Endodermal cell (in vitro differentiated cells): ENCODE data around the gene CEP95. TPM values are rescaled to one million over a fixed set of nuclear protein-coding genes. Genes with fewer than 3 reads are reported as not detected.

Source experiments
- DNase-seq: peaks from one replicate; pipeline ENCODE4 v3.0.0-alpha.2; 2017
- H3K27ac ChIP-seq: 2 replicates; pipeline ENCODE4 v1.5.1; 2013; ENCODE audit warnings: mild to moderate bottlenecking, low read depth, low read length, moderate library complexity
- H3K27me3 ChIP-seq: 2 replicates; pipeline ENCODE4 v1.6.1; 2013; ENCODE audit warnings: mild to moderate bottlenecking, low read length, moderate library complexity; ENCODE audit not compliant: insufficient read depth, control insufficient read depth, poor library complexity, severe bottlenecking
- H3K36me3 ChIP-seq: 2 replicates; pipeline ENCODE4 v1.7.0; 2013; ENCODE audit warnings: mild to moderate bottlenecking, low read length, moderate library complexity; ENCODE audit not compliant: control insufficient read depth, insufficient read depth
- H3K4me1 ChIP-seq: one replicate; pipeline ENCODE4 v1.7.0; 2013; ENCODE audit warnings: low read length; ENCODE audit not compliant: control insufficient read depth, insufficient read depth
- H3K4me3 ChIP-seq: 2 replicates; pipeline ENCODE4 v1.5.1; 2013; ENCODE audit warnings: mild to moderate bottlenecking, low read length, moderate library complexity
- H3K9ac ChIP-seq: 2 replicates; pipeline ENCODE4 v1.6.1; 2013; ENCODE audit warnings: mild to moderate bottlenecking, low read length, moderate library complexity; ENCODE audit not compliant: poor library complexity, severe bottlenecking; ENCODE audit errors: extremely low read depth
- H3K9me3 ChIP-seq: 2 replicates; pipeline ENCODE4 v1.6.1; 2013; ENCODE audit warnings: mild to moderate bottlenecking, low read length, moderate library complexity; ENCODE audit not compliant: control insufficient read depth
- H3K27ac Mint-ChIP-seq: 2 replicates; pipeline ENCODE4 v1.8.0; 2020; ENCODE audit warnings: mixed read lengths
- H3K27me3 Mint-ChIP-seq: 2 replicates; pipeline ENCODE4 v1.8.0; 2021; ENCODE audit warnings: mild to moderate bottlenecking, mixed read lengths; ENCODE audit not compliant: insufficient read depth
- H3K36me3 Mint-ChIP-seq: 2 replicates; pipeline ENCODE4 v1.8.0; 2020; ENCODE audit warnings: low read depth, mixed read lengths
- H3K4me1 Mint-ChIP-seq: 2 replicates; pipeline ENCODE4 v1.8.0; 2020; ENCODE audit warnings: mixed read lengths
- H3K4me3 Mint-ChIP-seq: 2 replicates; pipeline ENCODE4 v1.8.0; 2020; ENCODE audit warnings: mild to moderate bottlenecking, moderate library complexity, mixed read lengths
- H3K9me3 Mint-ChIP-seq: 2 replicates; pipeline ENCODE4 v1.8.0; 2020; ENCODE audit warnings: mild to moderate bottlenecking, mixed read lengths
- CTCF ChIP-seq: fragments of 200-600 bp; sonication (generic); conservative IDR thresholded peaks from 2 replicates; pipeline ENCODE4 v1.5.0; 2021; ENCODE audit warnings: antibody characterized with exemption, mild to moderate bottlenecking
- WGBS, 2 experiments: methylation state at CpG; one replicate each; pipeline versions ENCODE4 v1.1.5 to v1.1.7; 2013; ENCODE audit warnings: missing lambda C conversion rate in 2 of 2, mixed read lengths in 1 of 2; ENCODE audit not compliant: insufficient coverage in 1 of 2, insufficient read length in 1 of 2; 5-methylcytosine and 5-hydroxymethylcytosine counted together
- total RNA-seq, 2 donors: library from RNA; stranded (reverse); fragmentation: NEBNext Ultra II Directional in 1 of 2; extraction: Animal tissue kit (Norgen Biotek cat#: 25700) in 1 of 2; gene quantifications; 2 replicates in 1 of 2; 3 replicates in 1 of 2; pipeline ENCODE4 v1.2.1, GENCODE V29; 2021

The CEP95 gene
- total RNA-seq, 2 donors from 2014 or later = 75.5 to 93.9 TPM

- 98 to 100% methylated on average over 2 to 4 of the region's 4 CpGs for WGBS, 2 experiments
- Histone ChIP-seq H3K9me3 (no peaks in the 10 kb centered on the region), H3K9ac (no peak overlapping the region), H3K27me3 (no peaks in the 10 kb centered on the region), H3K27ac (no peak overlapping the region), H3K4me3 (no peak overlapping the region), H3K4me1 (no peaks in the 10 kb centered on the region), H3K36me3 (peaks cover 57% of the 10 kb centered on the region)
- DNase-seq = no peak
- Mint-ChIP-seq H3K27me3 (no peaks in the 10 kb centered on the region), H3K9me3 (no peaks in the 10 kb centered on the region), H3K36me3 (peaks cover 37% of the 10 kb centered on the region), H3K4me1 (peaks cover 11% of the 10 kb centered on the region), H3K4me3 (no peak overlapping the region), H3K27ac (no peak overlapping the region)
- no peak for TF ChIP-seq CTCF
These were observed 48.5 kb downstream of the CEP95 start for GRCh38 chr17:64555281-64555680.

DNA sequence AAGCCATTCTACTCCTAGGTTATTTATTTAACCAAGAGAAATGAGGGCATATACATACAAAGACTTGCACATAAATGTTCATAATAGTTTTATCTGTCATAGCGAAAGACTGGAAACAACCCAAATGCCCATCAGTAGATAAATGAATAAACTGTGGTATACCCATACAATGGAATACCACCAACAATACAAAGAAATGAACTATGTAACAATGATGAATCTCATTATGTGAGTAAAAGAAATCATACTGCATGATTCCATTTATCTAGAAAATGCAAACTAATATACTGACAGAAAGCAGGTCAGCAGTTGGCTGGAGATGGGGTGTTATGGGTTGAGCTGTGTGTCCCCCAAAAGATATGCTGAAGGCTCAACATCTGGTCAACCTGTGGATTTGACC, 57.3 kb downstream of the CEP95 start:
- Mint-ChIP-seq H3K27ac (no peak overlapping the region), H3K27me3 (no peaks in the 10 kb centered on the region), H3K4me1 (no peaks in the 10 kb centered on the region), H3K4me3 (no peak overlapping the region), H3K9me3 (no peaks in the 10 kb centered on the region), H3K36me3 (peaks cover 41% of the 10 kb centered on the region)
- Histone ChIP-seq H3K4me1 (no peaks in the 10 kb centered on the region), H3K9ac (no peak overlapping the region), H3K4me3 (no peak overlapping the region), H3K36me3 (peaks cover 41% of the 10 kb centered on the region), H3K9me3 (no peaks in the 10 kb centered on the region), H3K27me3 (no peaks in the 10 kb centered on the region), H3K27ac (no peak overlapping the region)
- no peak for DNase-seq
- no peak for TF ChIP-seq CTCF
- 100% methylated on average over 1 of the region's 1 CpG; no CpG with 5 or more reads in 1 of the 2 experiments for WGBS, 2 experiments

- H3K27me3 ChIP-seq = no peaks in the 10 kb centered on the region
- Mint-ChIP-seq H3K27me3 (no peaks in the 10 kb centered on the region), H3K27ac (no peak overlapping the region), H3K9me3 (no peaks in the 10 kb centered on the region), H3K36me3 (peaks cover 49% of the 10 kb centered on the region), H3K4me1 (no peaks in the 10 kb centered on the region), H3K4me3 (no peak overlapping the region)
- no peak overlapping the region for H3K4me3 ChIP-seq
- no peak overlapping the region for H3K9ac ChIP-seq
- no peak for TF ChIP-seq CTCF
- no peaks in the 10 kb centered on the region for H3K9me3 ChIP-seq
- H3K36me3 ChIP-seq = peaks cover 47% of the 10 kb centered on the region
- H3K27ac ChIP-seq = no peak overlapping the region
- no peaks in the 10 kb centered on the region for H3K4me1 ChIP-seq
- no peak for DNase-seq
These were observed 58.8 kb downstream of the CEP95 start for GRCh38 chr17:64565563-64565962.
